ENCODE results near the gene CSNK1G1.
"Not testable (repeated sequence)": the region's sequence is repeated elsewhere in the genome, so short reads cannot be mapped to it uniquely, and the experiment has no call there.

Gene CSNK1G1

GRCh38 chr15:64122936-64123351 lies 233.0 kb downstream of the CSNK1G1 start:
- no peak for DNase-seq

DNA sequence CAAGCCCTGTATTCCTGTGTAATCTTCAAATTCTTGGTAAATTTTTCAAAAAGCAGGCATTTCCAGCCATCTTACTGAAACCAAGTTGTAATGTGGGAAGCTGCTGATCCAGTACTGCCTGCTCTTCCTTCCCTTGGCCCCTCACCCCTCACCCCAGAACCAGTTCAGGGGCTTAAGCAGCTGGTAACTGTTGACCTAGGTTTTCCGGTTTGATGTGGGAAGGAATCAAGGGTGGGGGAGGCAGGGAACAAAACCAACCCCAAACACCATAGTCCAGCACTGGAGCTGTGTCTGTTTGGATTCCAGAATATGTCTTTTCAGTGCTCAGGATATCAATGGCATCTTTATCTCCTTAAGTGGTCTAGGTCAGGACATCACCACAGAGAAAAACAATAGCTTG lies 233.5 kb downstream of the CSNK1G1 start:
- DNase-seq: no peak

DNA sequence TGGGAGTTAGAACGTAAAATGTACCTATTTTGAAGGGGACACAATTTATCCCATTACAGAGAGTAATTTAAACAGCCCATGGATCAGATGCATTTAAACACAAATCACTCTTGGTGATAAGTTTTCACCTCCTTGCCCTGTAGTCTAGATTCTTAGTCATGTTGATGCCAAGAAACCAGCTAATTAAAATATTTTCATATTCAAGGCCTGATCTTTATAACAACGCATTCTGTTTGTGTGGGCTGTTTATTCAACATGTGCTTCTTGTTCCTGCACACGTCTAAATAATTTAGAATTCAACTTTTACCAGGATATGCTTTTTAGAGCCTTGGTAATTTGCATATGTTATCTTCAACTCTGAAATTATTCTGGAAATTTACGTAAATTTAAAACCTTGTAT lies 234.4 kb downstream of the CSNK1G1 start:
- DNase-seq: no peak

DNA sequence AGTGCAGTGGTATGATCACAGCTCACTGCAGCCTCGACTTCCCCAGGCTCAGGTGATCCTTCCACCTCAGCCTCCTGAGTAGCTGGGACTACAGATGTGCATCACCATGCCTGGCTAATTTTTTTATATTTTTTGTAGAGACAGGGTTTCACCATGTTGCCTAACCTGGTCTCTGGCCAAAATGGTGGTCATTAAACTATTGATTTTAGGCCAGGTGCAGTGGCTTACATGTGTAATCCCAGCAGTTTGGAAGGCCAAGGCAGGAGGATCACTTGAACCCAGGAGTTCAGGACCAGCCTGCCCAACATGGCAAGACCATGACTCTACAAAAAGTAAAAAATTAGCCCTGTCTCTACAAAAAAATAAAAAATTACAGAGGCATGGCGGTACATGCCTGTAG lies 235.7 kb downstream of the CSNK1G1 start:
- not testable (repeated sequence) for DNase-seq

- DNase-seq: no peak
These were observed 238.1 kb downstream of the CSNK1G1 start for GRCh38 chr15:64117759-64118487.

Data from NCI-H2029 (cell line).